ENCODE measurements around the gene AGMO. TPM values are rescaled to one million over a fixed set of nuclear protein-coding genes. Genes with fewer than 3 reads are reported as not detected.
"Not testable (repeated sequence)": the region's sequence is repeated elsewhere in the genome, so short reads cannot be mapped to it uniquely, and the experiment has no call there.

AGMO gene
- total RNA-seq, 3 donors from 2014 or later: 0.89 to 3.0 (median 1.3) TPM

DNA sequence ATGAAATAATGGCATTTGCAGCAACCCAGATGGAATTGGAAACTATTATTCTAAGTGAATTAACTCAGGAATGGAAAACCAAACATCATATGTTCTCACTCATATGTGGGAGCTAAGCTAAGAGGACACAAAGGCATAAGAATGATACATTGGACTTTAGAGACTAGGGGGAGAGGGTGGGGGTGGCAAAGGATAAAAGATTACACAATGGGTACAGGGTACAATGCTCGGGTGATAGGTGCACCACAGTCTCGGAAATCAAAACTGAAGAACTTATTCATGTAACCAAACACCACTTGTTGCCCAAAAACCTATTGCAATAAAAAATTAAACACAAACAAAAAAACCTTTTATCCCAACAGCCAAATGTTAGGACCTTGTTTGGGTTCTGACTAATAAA lies 17.8 kb downstream of the AGMO start:
- H3K4me3 ChIP-seq: no peak overlapping the region
- intact Hi-C loops (cut with DNase I, micrococcal nuclease): no loop called here
- peaks cover 5% of the 10 kb centered on the region for H3K9me3 ChIP-seq
- H3K36me3 ChIP-seq (ENCODE audit: low read depth): no peaks in the 10 kb centered on the region
- DNase-seq (no peak), ATAC-seq (no peak)
- TF ChIP-seq, protein P1, sequence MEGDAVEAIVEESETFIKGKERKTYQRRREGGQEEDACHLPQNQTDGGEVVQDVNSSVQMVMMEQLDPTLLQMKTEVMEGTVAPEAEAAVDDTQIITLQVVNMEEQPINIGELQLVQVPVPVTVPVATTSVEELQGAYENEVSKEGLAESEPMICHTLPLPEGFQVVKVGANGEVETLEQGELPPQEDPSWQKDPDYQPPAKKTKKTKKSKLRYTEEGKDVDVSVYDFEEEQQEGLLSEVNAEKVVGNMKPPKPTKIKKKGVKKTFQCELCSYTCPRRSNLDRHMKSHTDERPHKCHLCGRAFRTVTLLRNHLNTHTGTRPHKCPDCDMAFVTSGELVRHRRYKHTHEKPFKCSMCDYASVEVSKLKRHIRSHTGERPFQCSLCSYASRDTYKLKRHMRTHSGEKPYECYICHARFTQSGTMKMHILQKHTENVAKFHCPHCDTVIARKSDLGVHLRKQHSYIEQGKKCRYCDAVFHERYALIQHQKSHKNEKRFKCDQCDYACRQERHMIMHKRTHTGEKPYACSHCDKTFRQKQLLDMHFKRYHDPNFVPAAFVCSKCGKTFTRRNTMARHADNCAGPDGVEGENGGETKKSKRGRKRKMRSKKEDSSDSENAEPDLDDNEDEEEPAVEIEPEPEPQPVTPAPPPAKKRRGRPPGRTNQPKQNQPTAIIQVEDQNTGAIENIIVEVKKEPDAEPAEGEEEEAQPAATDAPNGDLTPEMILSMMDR (IDR thresholded peaks at IDR 0.05): no peak
- no peaks in the 10 kb centered on the region for H3K4me1 ChIP-seq (ENCODE audit: low read depth)

DNA sequence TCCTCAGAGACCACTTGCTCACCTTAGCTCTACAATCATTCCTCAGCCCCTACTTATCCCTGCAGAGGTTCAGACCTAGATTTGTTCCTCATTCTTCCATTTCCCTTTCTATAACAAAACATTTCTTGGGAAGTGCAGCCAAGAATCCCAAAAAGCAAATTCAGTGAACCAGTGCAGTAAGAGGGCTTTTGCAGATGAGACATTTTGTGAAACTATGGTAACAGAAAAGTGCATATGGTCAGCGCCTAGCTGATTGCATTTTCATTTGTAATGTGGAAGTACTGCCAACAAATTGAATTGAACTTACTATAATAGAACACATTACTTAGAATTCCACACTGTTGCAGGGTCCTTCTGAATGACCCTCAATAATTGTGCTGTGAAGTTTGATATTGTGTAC lies 18.6 kb downstream of the AGMO start:
- no peak for DNase-seq
- intact Hi-C loops (cut with DNase I, micrococcal nuclease): no loop called here
- no peaks in the 10 kb centered on the region for H3K4me1 ChIP-seq (ENCODE audit: low read depth)
- ATAC-seq: no peak
- H3K4me3 ChIP-seq: no peak overlapping the region
- peaks cover 5% of the 10 kb centered on the region for H3K9me3 ChIP-seq
- TF ChIP-seq, protein P1 (IDR thresholded peaks at IDR 0.05): no peak
- H3K36me3 ChIP-seq (ENCODE audit: low read depth): no peaks in the 10 kb centered on the region

DNA sequence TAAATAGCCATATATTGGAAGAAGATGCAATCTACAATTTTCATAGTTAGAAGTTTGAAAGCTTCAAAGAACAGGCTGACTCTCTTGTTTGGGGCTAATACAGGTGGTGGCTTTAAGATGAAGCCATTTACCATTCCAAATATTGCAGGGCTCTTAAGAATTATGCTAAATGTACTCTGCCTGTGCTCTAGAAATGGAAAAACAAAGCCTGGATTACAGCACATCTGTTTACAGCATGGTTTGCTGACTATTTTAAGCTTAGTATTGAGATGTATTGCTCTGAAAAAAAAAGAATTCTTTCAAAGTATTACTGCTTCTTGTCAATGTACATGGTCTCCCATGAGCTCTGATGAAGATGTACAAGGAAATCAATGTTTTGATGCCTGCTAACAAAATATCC lies 34.2 kb downstream of the AGMO start:
- H3K36me3 ChIP-seq (ENCODE audit: low read depth): no peaks in the 10 kb centered on the region
- ATAC-seq (no peak), DNase-seq (no peak)
- TF ChIP-seq, protein P1 (IDR thresholded peaks at IDR 0.05): no peak
- H3K4me3 ChIP-seq: no peak overlapping the region
- H3K4me1 ChIP-seq (ENCODE audit: low read depth): no peaks in the 10 kb centered on the region
- no peaks in the 10 kb centered on the region for H3K9me3 ChIP-seq
- intact Hi-C loops (cut with DNase I, micrococcal nuclease): no loop called here

DNA sequence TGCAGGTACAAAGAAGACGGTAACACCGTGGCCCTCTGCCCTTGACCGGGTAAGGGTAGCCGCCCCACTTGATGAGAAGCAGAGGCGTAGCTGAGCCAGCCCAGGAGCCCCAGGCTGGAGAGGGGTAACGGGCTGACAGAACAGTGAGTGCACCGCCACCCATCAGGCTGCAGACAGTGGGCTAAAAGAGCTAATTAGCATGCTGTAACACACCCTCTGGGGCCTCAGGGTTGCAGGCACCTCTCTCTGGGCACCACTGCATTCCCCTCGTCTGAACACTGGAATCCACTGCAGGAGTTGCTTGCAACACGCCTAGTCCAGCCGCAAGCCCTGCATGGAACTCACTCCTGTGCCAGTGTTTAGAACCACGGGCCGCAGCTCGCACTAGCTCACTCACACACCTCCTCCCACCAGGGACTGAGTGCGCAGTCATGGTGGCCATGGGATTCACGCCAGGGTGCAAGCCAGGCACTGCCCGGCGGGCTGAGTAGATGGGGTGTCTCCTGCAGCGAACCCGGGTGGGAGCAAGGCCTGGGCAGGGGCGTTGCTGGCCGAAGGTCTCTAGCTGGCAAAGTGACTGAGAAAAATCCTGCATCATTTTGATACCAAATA lies 36.1 kb downstream of the AGMO start:
- intact Hi-C loops (cut with DNase I, micrococcal nuclease): no loop called here
- Histone ChIP-seq H3K4me3 (no peak overlapping the region), H3K9me3 (no peaks in the 10 kb centered on the region), H3K36me3 (ENCODE audit: low read depth) (no peaks in the 10 kb centered on the region), H3K4me1 (ENCODE audit: low read depth) (no peaks in the 10 kb centered on the region)
- peak in 1 of 3 donors; percentile 14 for DNase-seq
- no peak for ATAC-seq
- TF ChIP-seq, protein P1 (IDR thresholded peaks at IDR 0.05): no peak

DNA sequence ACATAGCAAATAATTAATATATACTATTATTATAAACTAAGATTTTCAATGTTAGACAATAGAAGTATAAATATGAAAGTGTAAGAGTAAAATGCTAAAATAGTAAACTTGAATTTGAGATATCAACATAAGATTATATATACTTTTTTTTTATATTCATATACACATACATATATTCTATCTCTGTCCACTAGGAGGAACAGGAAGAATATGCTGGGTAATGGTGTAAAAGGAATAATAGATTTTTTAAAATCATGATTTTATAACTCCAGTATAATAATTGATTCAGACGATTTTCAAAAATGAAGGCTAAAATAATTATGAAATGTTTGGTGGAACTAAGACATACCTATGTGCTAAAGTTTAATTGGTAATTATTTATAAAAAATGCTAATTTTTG lies 37.7 kb downstream of the AGMO start:
- H3K4me1 ChIP-seq (ENCODE audit: low read depth): no peaks in the 10 kb centered on the region
- intact Hi-C loops (cut with DNase I, micrococcal nuclease): no loop called here
- no peaks in the 10 kb centered on the region for H3K36me3 ChIP-seq (ENCODE audit: low read depth)
- TF ChIP-seq, protein P1 (IDR thresholded peaks at IDR 0.05): no peak
- ATAC-seq (no peak), DNase-seq (no peak)
- H3K9me3 ChIP-seq: no peaks in the 10 kb centered on the region
- no peak overlapping the region for H3K4me3 ChIP-seq

DNA sequence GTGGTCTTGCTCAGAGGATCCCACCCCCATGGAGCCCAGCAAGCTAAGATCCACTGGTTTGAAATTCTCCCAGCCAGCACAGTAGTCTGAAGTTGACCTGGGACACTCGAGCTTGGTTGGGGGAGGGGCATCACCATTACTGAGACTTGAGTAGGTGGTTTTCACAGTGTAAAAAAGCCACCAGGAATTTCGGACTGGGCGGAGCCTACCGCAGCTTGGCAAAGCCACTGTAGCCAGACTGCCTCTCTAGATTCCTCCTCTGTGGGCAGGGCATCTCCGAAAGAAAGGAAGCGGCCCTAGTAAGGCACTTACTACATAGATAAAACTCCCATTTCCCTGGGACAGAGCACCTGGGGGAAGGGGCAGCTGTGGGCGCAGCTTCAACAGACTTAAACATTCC lies 44.0 kb downstream of the AGMO start:
- ATAC-seq; H3K9me3 ChIP-seq; H3K36me3 ChIP-seq (ENCODE audit: low read depth); H3K4me1 ChIP-seq (ENCODE audit: low read depth); intact Hi-C loops (cut with DNase I, micrococcal nuclease); H3K4me3 ChIP-seq; DNase-seq: not testable (repeated sequence)

Data from mucosa of descending colon (tissue), 3 donors.